ENCODE results near the gene FBXO10. TPM values are rescaled to one million over a fixed set of nuclear protein-coding genes. Genes with fewer than 3 reads are reported as not detected.

FBXO10 gene
- total RNA-seq, 1 donor from 2014 or later, result 18.3 TPM

GRCh38 chr9:37574241-37574721 is 1.9 kb downstream of the FBXO10 start:
- Histone ChIP-seq H3K27me3 (ENCODE audit: control insufficient read depth in 3 of 3, insufficient read depth in 3 of 3, low read length in 3 of 3) (no peaks in the 10 kb centered on the region), H3K36me3 (ENCODE audit: control insufficient read depth in 3 of 3, insufficient read depth in 3 of 3, low read length in 3 of 3) (peaks cover 0 to 3% (median 0%) of the 10 kb centered on the region in 3 donors), H3K4me3 (ENCODE audit: low read length in 3 of 3) (peak overlapping the region; percentile 1 to 91 (median 71)), H3K27ac (ENCODE audit: low read depth, low read length) (peak overlapping the region; percentile 92), H3K9me3 (ENCODE audit: control insufficient read depth in 3 of 3, low read length in 3 of 3) (no peaks in the 10 kb centered on the region), H3K4me1 (ENCODE audit: control insufficient read depth in 3 of 3, insufficient read depth in 3 of 3, low read length in 3 of 3) (peaks cover 25 to 38% (median 31%) of the 10 kb centered on the region in 3 donors), H3K9ac (ENCODE audit: low read depth in 1 of 3, low read length in 3 of 3) (peak overlapping the region in 2 of 3 donors; percentile 94)

- peaks cover 29 to 38% (median 32%) of the 10 kb centered on the region in 3 donors for H3K4me1 ChIP-seq (ENCODE audit: control insufficient read depth in 3 of 3, insufficient read depth in 3 of 3, low read length in 3 of 3)
- H3K36me3 ChIP-seq (ENCODE audit: control insufficient read depth in 3 of 3, insufficient read depth in 3 of 3, low read length in 3 of 3), result peaks cover 0 to 3% (median 0%) of the 10 kb centered on the region in 3 donors
- no peak overlapping the region for H3K9ac ChIP-seq (ENCODE audit: low read depth in 1 of 3, low read length in 3 of 3)
- no peak overlapping the region for H3K4me3 ChIP-seq (ENCODE audit: low read length in 3 of 3)
- no peaks in the 10 kb centered on the region for H3K9me3 ChIP-seq (ENCODE audit: control insufficient read depth in 3 of 3, low read length in 3 of 3)
- no peaks in the 10 kb centered on the region for H3K27me3 ChIP-seq (ENCODE audit: control insufficient read depth in 3 of 3, insufficient read depth in 3 of 3, low read length in 3 of 3)
- H3K27ac ChIP-seq (ENCODE audit: low read depth, low read length), result no peak overlapping the region
These were observed 4.9 kb downstream of the FBXO10 start for GRCh38 chr9:37571282-37571681.

GRCh38 chr9:37566716-37567115 is 9.5 kb downstream of the FBXO10 start:
- Histone ChIP-seq H3K4me1 (ENCODE audit: control insufficient read depth in 3 of 3, insufficient read depth in 3 of 3, low read length in 3 of 3) (peaks cover 6 to 9% (median 8%) of the 10 kb centered on the region in 3 donors), H3K4me3 (ENCODE audit: low read length in 3 of 3) (no peak overlapping the region), H3K27me3 (ENCODE audit: control insufficient read depth in 3 of 3, insufficient read depth in 3 of 3, low read length in 3 of 3) (no peaks in the 10 kb centered on the region), H3K36me3 (ENCODE audit: control insufficient read depth in 3 of 3, insufficient read depth in 3 of 3, low read length in 3 of 3) (peaks cover 0 to 2% (median 0%) of the 10 kb centered on the region in 3 donors), H3K9me3 (ENCODE audit: control insufficient read depth in 3 of 3, low read length in 3 of 3) (no peaks in the 10 kb centered on the region), H3K9ac (ENCODE audit: low read depth in 1 of 3, low read length in 3 of 3) (no peak overlapping the region), H3K27ac (ENCODE audit: low read depth, low read length) (no peak overlapping the region)

GRCh38 chr9:37565661-37566618 is 10.2 kb downstream of the FBXO10 start:
- Histone ChIP-seq H3K9ac (ENCODE audit: low read depth in 1 of 3, low read length in 3 of 3) (no peak overlapping the region), H3K27me3 (ENCODE audit: control insufficient read depth in 3 of 3, insufficient read depth in 3 of 3, low read length in 3 of 3) (no peaks in the 10 kb centered on the region), H3K4me1 (ENCODE audit: control insufficient read depth in 3 of 3, insufficient read depth in 3 of 3, low read length in 3 of 3) (peaks cover 6 to 9% (median 8%) of the 10 kb centered on the region in 3 donors), H3K36me3 (ENCODE audit: control insufficient read depth in 3 of 3, insufficient read depth in 3 of 3, low read length in 3 of 3) (peaks cover 0 to 2% (median 0%) of the 10 kb centered on the region in 3 donors), H3K27ac (ENCODE audit: low read depth, low read length) (no peak overlapping the region), H3K4me3 (ENCODE audit: low read length in 3 of 3) (no peak overlapping the region), H3K9me3 (ENCODE audit: control insufficient read depth in 3 of 3, low read length in 3 of 3) (no peaks in the 10 kb centered on the region)

- no peak overlapping the region for H3K4me3 ChIP-seq (ENCODE audit: low read length in 3 of 3)
- peaks cover 0 to 2% (median 0%) of the 10 kb centered on the region in 3 donors for H3K36me3 ChIP-seq (ENCODE audit: control insufficient read depth in 3 of 3, insufficient read depth in 3 of 3, low read length in 3 of 3)
- H3K9me3 ChIP-seq (ENCODE audit: control insufficient read depth in 3 of 3, low read length in 3 of 3), result no peaks in the 10 kb centered on the region
- H3K9ac ChIP-seq (ENCODE audit: low read depth in 1 of 3, low read length in 3 of 3), result no peak overlapping the region
- H3K4me1 ChIP-seq (ENCODE audit: control insufficient read depth in 3 of 3, insufficient read depth in 3 of 3, low read length in 3 of 3), result peaks cover 9 to 12% (median 10%) of the 10 kb centered on the region in 3 donors
- no peaks in the 10 kb centered on the region for H3K27me3 ChIP-seq (ENCODE audit: control insufficient read depth in 3 of 3, insufficient read depth in 3 of 3, low read length in 3 of 3)
- no peak overlapping the region for H3K27ac ChIP-seq (ENCODE audit: low read depth, low read length)
These were observed 11.3 kb downstream of the FBXO10 start for GRCh38 chr9:37564916-37565315.

GRCh38 chr9:37563806-37564513 is 12.2 kb downstream of the FBXO10 start:
- H3K4me1 ChIP-seq (ENCODE audit: control insufficient read depth in 3 of 3, insufficient read depth in 3 of 3, low read length in 3 of 3), result peaks cover 9 to 17% (median 11%) of the 10 kb centered on the region in 3 donors
- H3K27ac ChIP-seq (ENCODE audit: low read depth, low read length), result no peak overlapping the region
- no peak overlapping the region for H3K9ac ChIP-seq (ENCODE audit: low read depth in 1 of 3, low read length in 3 of 3)
- H3K36me3 ChIP-seq (ENCODE audit: control insufficient read depth in 3 of 3, insufficient read depth in 3 of 3, low read length in 3 of 3), result peaks cover 0 to 2% (median 0%) of the 10 kb centered on the region in 3 donors
- no peaks in the 10 kb centered on the region for H3K9me3 ChIP-seq (ENCODE audit: control insufficient read depth in 3 of 3, low read length in 3 of 3)
- no peak overlapping the region for H3K4me3 ChIP-seq (ENCODE audit: low read length in 3 of 3)
- H3K27me3 ChIP-seq (ENCODE audit: control insufficient read depth in 3 of 3, insufficient read depth in 3 of 3, low read length in 3 of 3), result no peaks in the 10 kb centered on the region

- Histone ChIP-seq H3K4me3 (ENCODE audit: low read length in 3 of 3) (no peak overlapping the region), H3K4me1 (ENCODE audit: control insufficient read depth in 3 of 3, insufficient read depth in 3 of 3, low read length in 3 of 3) (peaks cover 3 to 12% (median 5%) of the 10 kb centered on the region in 3 donors), H3K9ac (ENCODE audit: low read depth in 1 of 3, low read length in 3 of 3) (no peak overlapping the region), H3K27ac (ENCODE audit: low read depth, low read length) (no peak overlapping the region), H3K36me3 (ENCODE audit: control insufficient read depth in 3 of 3, insufficient read depth in 3 of 3, low read length in 3 of 3) (peaks cover 0 to 2% (median 0%) of the 10 kb centered on the region in 3 donors), H3K9me3 (ENCODE audit: control insufficient read depth in 3 of 3, low read length in 3 of 3) (no peaks in the 10 kb centered on the region), H3K27me3 (ENCODE audit: control insufficient read depth in 3 of 3, insufficient read depth in 3 of 3, low read length in 3 of 3) (no peaks in the 10 kb centered on the region)
These were observed 13.4 kb downstream of the FBXO10 start for GRCh38 chr9:37562826-37563225.

- Histone ChIP-seq H3K27ac (ENCODE audit: low read depth, low read length) (no peak overlapping the region), H3K4me3 (ENCODE audit: low read length in 3 of 3) (no peak overlapping the region), H3K9me3 (ENCODE audit: control insufficient read depth in 3 of 3, low read length in 3 of 3) (no peaks in the 10 kb centered on the region), H3K27me3 (ENCODE audit: control insufficient read depth in 3 of 3, insufficient read depth in 3 of 3, low read length in 3 of 3) (no peaks in the 10 kb centered on the region), H3K9ac (ENCODE audit: low read depth in 1 of 3, low read length in 3 of 3) (no peak overlapping the region), H3K36me3 (ENCODE audit: control insufficient read depth in 3 of 3, insufficient read depth in 3 of 3, low read length in 3 of 3) (peaks cover 0 to 2% (median 0%) of the 10 kb centered on the region in 3 donors), H3K4me1 (ENCODE audit: control insufficient read depth in 3 of 3, insufficient read depth in 3 of 3, low read length in 3 of 3) (peaks cover 0 to 9% (median 5%) of the 10 kb centered on the region in 3 donors)
These were observed 14.5 kb downstream of the FBXO10 start for GRCh38 chr9:37561682-37562081.

GRCh38 chr9:37559855-37560592 is 16.2 kb downstream of the FBXO10 start:
- Histone ChIP-seq H3K9me3 (ENCODE audit: control insufficient read depth in 3 of 3, low read length in 3 of 3) (no peaks in the 10 kb centered on the region), H3K27ac (ENCODE audit: low read depth, low read length) (no peak overlapping the region), H3K36me3 (ENCODE audit: control insufficient read depth in 3 of 3, insufficient read depth in 3 of 3, low read length in 3 of 3) (peaks cover 0 to 2% (median 0%) of the 10 kb centered on the region in 3 donors), H3K4me1 (ENCODE audit: control insufficient read depth in 3 of 3, insufficient read depth in 3 of 3, low read length in 3 of 3) (peaks cover 0 to 9% (median 5%) of the 10 kb centered on the region in 3 donors), H3K27me3 (ENCODE audit: control insufficient read depth in 3 of 3, insufficient read depth in 3 of 3, low read length in 3 of 3) (no peaks in the 10 kb centered on the region), H3K9ac (ENCODE audit: low read depth in 1 of 3, low read length in 3 of 3) (no peak overlapping the region), H3K4me3 (ENCODE audit: low read length in 3 of 3) (no peak overlapping the region)
